ENCODE measurements around the gene NMT1.

GRCh38 chr17:45144199-45145034 is 83.3 kb downstream of the NMT1 start:
- TF ChIP-seq CTCF (IDR thresholded peaks at IDR 0.05) (no peak), POLR2A (IDR thresholded peaks at IDR 0.05; ENCODE audit: low read depth) (no peak), POLR2AphosphoS5 (IDR thresholded peaks at IDR 0.05) (no peak)

Data from esophagus muscularis mucosa (tissue), 3 donors.